IPS-NIHi7 (cell line): ENCODE data around the gene TMCC2.

Experiments
- DNase-seq: peaks from one replicate; pipeline ENCODE4 v3.0.0; 2012; ENCODE audit warnings: mixed read lengths; ENCODE audit errors: extremely low spot score

TMCC2 gene

DNA sequence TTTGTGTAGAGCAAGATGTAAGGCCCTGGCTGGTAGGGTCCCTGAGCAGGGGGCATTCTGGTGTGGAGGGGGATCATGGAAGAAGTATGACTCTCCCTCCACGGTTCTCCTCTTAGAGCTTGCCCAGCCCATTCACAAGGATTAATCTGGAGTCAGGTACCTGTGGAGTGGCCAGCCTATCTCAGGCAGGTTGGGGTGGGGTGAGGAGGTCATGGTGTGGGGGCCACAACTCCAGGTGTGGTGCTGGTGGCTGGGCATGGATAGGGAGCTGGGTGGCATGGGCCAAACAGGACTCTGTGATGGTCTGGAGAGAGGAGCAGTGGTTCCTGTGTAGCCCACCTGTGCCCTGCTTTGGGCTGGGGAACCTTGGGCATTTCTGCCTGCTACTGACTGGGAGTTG, 32.3 kb downstream of the TMCC2 start:
- no peak for DNase-seq

DNA sequence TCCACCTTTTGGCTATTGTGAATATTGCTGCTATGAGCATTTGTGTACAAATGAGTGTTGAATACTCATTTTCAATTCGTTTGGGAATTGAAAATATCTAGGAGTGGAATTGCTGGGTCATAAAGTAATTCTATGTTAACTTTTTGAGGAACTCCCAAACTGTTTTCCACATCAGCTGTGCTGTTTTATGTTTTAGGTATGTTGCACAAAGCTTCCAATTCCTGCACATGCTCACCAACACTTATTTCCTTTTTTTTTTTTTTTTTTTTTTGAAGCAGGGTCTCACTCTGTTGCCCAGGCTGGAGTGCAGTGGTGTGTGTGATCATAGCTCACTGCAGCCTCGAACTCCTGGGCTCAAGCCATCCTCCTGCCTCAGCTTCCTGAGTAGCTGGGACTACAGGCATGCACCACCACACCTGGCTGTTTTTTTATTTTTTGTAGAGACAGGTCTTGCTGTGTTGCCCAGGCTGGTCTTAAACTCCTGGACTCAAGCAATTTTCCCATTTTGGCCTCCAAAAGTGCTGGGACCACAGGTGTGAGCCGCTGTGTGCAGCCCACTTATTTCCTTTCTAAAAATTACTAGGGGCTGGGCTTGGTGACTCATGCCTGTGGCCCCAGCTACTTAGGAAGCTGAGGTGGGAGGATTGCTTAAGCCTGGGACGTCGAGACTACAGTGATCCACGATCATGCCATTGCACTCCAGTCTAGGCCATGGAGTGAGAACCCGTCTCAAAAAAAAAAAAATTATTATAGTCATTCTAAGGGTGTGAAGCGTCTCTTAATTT, 33.4 kb downstream of the TMCC2 start:
- no peak for DNase-seq

DNA sequence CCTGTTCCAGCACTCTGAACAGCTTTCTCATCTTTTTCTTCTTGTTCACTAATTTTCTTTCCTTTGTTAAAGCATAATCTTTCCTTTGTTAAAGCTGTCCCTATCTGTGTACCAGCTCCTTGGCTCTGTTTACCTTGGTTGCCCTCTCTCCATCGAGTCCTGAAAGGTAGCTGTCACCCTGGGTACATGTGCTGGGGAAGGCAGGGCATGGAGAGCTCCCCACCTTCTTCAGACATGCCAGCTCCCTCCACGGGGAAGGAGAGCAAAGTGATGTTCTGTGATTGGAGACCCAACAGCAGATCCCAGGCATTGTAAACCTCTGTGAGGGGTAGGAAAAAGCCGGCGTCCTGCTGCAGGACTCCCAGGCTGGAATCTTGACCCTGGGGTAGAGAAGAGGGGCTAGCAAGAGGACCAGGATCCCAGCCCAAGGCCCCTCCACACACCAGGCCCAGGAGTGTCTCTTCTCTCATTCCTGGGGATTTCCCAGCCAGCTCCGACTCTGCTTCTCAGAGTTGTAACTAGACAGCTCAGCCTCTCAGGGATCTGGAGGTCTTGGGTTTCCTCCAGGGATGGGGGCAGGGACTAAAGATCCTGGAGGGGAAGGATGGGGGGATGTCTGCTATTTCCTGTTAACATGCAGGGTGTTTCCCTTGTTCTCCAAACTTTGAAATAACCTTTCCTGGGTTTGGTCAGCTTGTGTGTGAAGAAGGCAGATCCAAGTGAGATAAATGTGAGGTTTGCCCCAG, 34.4 kb downstream of the TMCC2 start:
- peak; percentile 26 for DNase-seq

DNA sequence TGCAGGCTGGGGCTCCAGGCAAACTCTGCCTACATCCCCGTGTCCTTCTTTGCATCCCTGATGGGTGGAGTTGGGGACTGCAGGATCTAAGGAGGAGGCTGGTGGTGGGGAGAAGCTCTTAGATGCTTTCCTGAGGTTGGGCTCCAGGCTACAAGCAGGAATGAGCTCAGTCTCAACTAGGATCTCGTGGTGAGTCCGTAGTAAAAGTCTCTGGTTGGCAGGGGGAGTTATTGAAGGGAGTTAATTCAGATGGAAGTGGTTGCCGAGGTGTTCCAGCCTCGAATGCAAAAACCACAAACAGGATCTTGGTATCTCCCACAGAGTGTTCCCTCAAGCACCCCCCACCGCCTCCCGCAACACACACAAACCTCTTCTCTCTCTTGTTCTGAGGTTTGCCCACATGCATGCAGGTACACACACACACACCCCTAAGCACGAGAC, 35.0 kb downstream of the TMCC2 start:
- no peak for DNase-seq

DNA sequence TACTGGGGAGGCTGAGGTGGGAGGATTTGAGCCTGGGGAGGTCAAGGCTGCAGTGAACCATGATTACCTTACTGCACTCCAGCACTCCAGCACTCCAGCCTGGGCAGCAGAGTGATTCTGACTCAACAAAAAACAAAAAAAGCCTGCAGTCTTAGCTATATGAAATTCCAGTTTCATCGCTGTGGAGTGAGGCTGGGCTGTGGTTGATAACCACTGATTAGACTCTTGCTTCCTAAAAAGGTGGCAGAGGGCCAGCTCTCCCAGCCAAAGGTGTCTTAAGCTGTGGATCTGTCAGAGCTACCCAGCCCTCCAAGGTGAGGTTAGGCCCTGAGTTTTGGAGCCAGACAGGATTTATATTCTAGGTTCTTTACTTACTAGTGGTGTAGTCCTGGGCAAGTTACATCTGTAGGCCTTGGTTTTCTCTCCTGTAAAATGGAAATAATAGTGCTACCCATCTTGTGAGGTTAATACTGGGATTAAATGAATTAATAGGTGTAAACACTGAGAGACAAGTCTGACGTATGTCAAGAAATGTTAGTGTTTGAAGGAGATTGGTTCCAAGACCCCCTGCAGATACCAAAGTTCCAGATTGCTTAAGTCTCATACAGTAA, 35.9 kb downstream of the TMCC2 start:
- DNase-seq = no peak

DNA sequence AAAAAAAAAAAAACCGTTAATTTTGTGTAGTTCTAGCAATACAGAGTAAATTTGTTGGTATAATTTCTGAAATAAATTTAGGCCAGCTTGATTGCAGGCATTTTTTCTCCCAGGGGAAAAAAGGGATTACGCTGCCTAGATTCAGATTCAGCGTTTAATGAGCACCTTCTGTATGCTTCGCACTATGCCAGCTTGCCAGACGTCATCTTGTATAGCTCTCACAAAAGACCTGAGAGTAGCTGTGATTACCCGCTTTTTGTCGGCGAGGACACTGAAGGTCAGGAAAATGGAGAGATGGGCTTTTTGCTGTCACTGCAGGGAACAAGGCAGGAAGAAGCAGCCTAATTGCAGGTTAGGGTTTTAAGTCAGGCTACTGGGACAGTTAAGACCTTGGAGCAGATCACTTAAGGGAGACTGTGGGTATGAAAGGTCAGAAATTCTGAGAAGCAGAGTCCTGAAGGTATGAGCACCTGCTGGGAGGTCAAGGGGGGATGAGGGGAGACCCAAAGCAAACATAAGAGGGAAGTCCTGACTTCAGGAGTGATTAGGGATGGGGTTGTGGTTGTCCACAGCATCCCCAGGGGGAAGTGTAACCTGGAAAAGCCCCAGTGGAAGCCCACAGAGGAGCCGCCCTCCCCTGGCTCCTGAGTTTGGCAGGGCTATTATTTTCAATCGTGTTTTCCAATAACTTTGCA, 39.0 kb downstream of the TMCC2 start:
- DNase-seq = no peak

DNA sequence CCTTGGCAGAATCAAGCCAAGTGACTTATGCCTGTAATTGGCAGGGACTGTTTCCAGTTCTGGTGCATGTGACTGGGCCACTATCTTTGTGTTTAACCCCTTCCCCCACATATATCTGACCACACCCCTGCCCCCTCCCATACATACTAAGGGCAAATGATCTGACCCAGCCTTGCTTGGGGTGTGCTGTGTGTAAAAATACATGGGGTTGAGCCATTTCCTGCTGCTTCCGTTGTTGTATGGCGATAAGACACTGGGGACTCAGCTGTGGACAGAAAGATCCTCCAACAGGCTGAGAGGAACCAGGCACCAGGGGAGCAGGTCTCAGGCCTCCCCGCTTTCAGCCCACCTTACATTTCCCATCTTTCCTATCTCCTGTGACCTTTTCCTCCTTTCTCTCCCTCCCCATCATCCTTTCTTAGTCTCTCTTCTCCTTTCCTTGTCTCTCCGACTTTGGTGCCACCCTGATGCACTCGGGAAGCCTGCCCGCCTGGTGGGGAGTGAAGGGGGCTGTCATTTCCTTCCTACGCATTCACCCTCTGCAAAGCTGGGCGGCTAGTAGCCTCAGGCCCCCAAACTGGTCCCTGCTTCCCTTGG, 39.7 kb downstream of the TMCC2 start:
- no peak for DNase-seq

DNA sequence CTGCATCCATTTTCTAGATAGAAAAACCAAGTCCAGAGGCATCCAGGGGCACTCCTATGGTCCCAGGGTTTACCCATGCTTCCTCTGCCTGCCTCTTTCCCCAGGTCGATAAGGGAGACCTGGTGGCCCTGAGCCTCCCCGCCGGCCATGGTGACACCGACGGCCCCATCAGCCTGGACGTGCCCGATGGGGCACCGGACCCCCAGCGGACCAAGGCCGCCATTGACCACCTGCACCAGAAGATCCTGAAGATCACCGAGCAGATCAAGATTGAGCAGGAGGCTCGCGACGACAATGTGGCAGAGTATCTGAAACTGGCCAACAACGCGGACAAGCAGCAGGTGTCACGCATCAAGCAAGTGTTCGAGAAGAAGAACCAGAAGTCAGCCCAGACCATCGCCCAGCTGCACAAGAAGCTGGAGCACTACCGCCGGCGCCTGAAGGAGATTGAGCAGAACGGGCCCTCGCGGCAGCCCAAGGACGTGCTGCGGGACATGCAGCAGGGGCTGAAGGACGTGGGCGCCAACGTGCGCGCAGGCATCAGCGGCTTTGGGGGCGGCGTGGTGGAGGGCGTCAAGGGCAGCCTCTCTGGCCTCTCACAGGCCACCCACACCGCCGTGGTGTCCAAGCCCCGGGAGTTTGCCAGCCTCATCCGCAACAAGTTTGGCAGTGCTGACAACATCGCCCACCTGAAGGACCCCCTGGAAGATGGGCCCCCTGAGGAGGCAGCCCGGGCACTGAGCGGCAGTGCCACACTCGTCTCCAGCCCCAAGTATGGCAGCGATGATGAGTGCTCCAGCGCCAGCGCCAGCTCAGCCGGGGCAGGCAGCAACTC, 41.3 kb downstream of the TMCC2 start:
- DNase-seq = no peak

DNA sequence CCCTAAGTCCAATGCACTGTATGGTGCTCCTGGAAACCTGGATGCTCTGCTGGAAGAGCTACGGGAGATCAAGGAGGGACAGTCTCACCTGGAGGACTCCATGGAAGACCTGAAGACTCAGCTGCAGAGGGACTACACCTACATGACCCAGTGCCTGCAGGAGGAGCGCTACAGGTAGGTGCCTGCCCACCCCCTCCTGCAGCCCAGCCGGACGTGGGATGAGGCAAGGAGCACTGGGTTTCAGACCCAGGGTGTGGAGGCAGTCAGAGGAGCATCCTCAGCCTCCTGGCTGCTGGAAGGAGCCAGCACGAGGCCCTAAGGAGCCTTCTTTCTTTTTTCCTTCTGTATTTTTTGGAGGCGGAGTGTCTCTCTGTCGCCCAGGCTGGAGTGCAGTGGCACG, 42.0 kb downstream of the TMCC2 start:
- no peak for DNase-seq

DNA sequence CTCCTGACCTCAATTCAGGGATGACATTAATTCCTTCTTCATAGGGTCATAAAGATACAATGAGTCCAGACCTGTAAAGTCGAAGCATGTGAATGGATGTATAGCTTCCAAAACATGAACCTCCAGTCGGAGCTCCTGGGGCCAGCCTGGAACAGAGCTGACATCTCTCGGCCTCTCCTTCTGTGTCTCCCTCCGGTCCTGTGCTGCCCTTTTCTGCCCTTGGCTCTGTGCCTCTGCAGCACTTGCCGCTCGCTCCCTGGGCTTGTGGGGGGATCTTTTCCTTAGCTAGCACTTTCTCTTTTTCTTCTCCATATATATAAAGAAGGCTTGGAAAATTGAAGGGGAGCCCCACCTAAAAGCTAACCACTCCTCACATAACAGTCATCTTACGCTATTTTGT, 42.5 kb downstream of the TMCC2 start:
- no peak for DNase-seq

DNA sequence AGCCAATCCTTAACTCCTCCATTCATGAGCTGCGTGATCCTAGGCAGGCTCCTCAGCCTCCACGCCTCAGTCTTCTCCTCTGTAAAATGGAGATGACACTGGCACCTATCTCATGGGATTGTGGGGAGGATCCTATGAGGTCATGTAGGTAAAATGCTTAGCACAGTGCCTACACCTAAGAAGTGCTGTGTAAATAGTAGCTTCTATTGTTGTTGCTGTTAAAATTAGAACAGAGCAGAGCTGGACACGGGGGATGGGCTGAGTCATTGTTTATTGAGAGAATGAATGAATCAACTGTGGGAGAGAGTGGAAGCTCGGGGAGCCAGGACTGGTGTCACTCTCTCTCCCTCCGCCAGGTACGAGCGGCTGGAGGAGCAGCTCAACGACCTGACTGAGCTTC, 43.0 kb downstream of the TMCC2 start:
- DNase-seq = no peak

DNA sequence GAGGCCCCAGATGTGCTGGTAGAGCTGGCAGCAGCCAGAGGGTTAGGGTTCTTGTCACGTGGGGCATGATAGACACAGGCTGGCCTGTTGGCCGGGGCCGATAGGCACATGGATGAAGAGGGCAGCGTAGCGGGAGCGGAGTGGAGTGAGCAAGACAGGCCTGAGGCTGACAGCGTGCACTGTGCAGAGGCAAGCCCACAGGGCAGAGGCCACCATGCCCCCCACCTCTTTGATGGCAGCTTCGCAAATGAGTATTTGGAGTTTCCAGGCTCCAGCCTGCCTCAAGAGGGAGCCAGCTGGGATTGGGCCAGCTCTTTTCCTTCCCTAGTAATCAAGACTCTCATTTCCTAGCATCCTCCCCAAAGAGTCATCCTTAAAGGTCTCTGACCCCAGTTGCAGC, 43.5 kb downstream of the TMCC2 start:
- no peak for DNase-seq

DNA sequence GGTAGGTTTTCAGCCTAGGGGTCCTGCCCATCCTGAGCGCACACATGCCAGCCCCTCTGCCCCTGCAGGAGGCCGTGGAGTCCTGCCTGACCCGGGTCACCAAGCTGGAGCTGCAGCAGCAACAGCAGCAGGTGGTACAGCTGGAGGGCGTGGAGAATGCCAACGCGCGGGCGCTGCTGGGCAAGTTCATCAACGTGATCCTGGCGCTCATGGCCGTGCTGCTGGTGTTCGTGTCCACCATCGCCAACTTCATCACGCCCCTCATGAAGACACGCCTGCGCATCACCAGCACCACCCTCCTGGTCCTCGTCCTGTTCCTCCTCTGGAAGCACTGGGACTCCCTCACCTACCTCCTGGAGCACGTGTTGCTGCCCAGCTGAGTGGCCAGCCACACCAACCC, 44.0 kb downstream of the TMCC2 start:
- DNase-seq = no peak

DNA sequence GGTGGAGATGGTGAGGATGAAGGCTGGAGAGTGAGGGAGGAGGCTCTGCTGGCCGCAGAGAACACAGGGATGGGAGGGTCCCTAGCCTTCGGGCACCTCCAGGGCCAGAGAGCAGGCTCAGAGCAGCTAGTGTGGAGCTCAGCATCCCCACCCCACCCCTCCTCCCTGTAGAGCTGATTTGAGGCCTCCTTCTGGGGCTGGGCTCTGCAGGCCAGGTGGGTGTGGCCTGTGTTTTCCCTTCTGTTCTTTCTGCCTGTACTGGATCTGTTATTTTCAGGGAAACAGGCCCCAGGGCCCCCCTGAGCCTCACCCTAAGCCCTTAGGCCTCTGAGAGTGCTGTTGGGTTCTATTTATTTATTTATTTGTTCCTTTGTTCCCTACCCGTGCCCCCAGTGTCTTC, 44.8 kb downstream of the TMCC2 start:
- no peak for DNase-seq

DNA sequence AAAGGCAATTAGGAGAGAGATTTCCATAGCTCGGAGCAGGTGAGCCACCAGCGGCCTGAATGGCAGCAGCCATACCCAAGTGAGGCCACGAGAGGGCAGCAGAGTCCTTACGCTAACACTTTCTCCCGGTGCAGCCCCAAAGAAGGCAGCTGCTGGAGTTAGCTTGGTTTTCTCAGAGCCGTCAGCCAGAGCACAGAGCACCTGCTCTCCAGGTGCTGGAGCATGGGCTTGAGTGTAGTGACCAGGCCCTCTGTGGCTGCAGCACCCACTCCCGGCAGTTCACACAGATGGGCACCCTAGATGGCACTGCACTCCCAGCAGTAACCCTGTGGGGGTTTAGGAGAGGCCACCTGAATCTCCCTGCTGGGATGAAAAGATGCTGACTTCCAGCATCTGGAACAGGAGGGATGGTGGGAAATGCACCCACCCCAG, 45.8 kb downstream of the TMCC2 start:
- peak; percentile 94 for DNase-seq

DNA sequence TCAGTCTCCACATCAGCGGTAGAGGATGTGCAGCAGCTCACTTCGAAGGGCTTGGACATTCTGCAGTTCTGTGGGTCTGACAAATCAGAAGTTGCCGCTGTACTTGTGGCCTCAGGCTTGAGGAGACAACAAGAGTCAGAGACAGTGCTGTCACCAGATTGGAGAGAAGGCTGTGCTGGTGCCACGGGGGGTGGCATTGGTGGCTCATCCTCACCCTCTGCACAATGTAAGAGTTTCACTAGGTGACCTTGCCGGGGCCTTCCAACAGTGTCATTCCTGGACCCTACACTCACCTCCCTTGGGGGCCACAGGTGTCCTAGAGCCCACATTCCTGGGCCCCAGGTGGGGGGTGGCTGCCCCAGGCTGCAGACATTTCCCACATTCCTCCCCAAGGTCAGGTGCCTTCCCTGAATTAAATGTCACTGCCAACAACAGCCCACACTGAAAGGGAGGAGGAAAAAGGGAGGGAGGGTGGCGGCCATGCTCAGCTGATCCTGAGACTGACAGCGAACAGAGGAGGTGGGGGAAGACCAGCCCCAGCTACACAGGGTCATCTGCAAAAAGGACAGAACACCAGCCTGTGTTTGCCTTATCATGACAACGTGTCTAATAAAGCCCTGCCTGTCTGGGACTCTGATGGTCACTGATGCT, 46.4 kb downstream of the TMCC2 start:
- DNase-seq = peak; percentile 41

DNA sequence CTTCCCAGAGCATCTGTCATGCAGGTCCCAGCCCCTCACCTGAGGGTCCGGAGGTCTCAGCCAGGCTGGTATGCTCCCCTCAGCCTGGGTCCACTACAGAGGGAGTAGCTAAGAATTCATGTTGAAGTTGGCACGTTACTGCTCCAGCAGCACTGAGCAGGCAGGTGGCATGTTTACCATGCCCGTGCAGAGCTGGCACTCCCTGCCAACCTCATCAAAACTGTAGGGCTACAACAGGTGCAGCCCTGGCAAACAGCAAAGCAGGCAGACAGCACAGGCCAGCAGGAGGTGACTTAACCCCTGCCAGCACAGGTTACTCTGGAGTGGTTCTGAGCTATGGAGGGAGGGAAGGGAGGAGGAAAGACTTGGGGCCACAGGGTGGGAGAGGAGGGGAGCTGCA, 47.4 kb downstream of the TMCC2 start:
- DNase-seq = no peak

DNA sequence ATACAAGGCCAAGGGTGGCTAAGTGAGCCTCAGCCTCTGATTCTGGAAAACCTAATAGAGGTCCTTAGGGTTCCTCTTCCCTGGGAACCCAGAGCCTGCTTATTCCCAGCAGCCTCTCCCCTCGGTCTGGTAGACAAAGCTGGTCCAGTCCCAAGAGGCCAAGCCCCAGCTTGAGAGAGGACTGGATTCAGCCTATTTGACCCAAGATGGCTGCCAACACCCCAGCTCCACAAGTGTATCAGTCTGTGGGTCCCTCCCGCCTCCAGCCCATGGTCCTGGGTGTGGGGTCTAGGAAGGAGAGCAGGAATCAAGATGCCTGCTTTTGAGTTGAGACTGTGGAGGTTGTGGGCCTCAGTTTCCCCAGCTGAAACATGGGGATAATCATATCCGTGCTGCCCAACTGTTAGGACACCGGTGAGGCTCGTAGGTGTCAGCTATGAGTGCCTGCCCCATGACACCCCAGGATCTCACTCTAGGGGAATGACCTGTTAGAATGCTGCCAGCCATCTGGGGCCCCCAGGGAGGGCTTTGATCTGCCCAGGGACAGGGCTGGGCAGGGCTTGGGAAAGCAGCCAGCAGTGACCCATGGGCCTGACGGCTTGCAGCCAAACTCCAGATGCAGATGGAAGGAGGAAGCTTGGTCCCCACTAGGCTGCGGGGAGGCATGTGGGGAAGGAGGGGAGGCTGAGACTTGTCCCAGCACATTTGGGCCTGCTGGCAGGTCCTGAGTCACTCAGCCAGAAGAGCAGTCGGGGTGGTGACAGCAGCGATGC, 48.4 kb downstream of the TMCC2 start:
- no peak for DNase-seq

DNA sequence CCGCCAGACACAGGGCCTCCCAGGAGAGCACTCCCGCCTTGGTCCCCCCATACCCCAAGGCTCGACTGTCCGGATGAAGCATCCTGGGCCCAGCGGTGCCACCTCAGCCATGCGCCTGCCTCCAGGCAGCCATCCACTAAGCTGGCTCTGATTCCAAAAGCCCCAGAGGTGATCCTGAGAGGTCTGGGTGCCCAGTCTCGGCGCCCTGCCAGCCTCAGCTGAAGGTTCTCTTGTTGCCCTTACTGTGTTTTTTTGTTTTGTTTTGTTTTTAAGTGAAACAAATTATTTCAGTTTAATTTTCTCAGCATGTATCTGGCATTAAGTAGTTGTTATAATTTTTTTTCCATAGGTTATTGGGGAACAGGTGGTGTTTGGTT, 48.9 kb downstream of the TMCC2 start:
- no peak for DNase-seq

DNA sequence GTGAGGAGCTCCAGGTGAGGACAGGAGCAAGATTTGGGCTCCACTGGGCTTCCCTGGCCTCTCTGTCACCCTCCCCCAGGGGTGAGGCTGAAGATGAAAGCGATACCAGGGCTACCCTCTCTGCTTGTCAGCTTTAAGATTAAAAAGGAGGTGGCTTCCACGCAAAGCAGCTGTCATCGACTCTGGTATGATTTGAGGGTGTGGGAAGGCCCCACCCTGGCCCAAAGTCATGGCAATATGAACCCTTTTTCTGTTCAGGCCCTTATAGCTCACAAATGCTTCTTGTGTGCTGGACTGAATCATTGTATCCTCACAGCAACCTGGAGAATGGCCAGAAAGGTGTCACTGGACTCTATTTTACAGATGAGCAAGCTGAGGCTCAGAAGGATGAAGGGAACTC, 52.2 kb downstream of the TMCC2 start:
- no peak for DNase-seq
